NT2/D1 (cell line): ENCODE results near the gene SHISAL1.

ENCODE experiments used
- YY1 ChIP-seq: IDR thresholded peaks from 2 replicates; pipeline ENCODE4 v1.6.1; 2011; ENCODE audit not compliant: insufficient read length, insufficient read depth
- ZNF274 ChIP-seq: IDR thresholded peaks from 2 replicates; pipeline ENCODE4 v1.6.1; 2011; ENCODE audit warnings: mild to moderate bottlenecking, low read depth, low read length

DNA sequence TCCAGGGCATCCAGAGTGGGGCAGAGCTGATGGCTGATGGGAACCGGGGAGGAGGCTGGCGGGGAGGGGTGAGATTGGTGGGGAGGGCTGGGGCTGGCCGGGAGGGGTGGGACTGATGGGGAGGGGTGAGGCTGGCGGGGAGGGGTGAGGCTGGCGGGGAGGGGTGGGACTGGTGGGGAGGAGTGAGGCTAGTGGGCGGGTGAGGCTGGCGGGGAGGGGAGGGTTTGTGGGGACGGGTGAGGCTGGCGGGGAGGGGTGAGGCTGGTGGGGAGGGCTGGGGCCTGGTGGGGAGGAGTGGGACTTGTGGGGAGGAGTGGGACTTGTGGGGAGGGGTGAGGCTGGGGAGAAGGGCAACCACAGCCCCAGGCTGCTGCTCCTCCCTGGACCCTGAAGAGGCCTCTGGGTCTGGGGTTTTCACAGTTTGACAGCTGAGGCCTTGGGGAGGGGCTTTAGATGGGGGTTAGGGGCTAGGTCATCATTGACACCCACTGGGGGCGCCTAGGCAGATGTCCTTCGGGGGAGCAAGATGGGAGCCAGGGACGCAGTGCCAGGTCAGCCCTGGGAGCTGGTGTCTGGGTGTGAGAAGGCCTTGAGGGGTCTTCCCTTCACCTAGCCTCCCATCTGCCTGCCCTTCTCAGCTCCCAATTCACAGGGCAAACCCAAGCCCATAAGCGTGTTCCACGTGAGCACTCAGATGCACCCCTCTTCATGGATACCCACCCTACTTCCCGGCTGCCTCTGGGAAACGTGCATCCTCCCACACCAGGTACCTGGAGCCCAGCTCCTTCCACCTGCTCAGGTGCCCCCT, 105.4 kb downstream of the SHISAL1 start:
- TF ChIP-seq ZNF274 = no peak
- TF ChIP-seq YY1 = no peak
